K562 (cell line): ENCODE results near the gene GSKIP. TPM values are rescaled to one million over a fixed set of nuclear protein-coding genes. Genes with fewer than 3 reads are reported as not detected.

Source experiments
- ATAC-seq: fragments of 200-7000 bp; cut with Tn5 transposase; 3 replicates; pipeline ENCODE4 v1.9.1; 2020; ENCODE audit warnings: moderate library complexity
- BruUV-seq: library from RNA; stranded (reverse); fragments of 400-500 nt; replicated peaks from 2 replicates; lab custom pipeline; 2021; lab: Mats Ljungman, UMichigan
- CTCF ChIA-PET: fragments of 300-600 bp; formaldehyde crosslinking; extraction: SDS; loops from one replicate; lab custom pipeline; 2021; ENCODE audit warnings: low intra/inter-chr PET ratio; lab: Yijun Ruan, JAX
- POLR2A ChIA-PET: fragments of 300-600, 350-650 bp; sonication (Branson Sonifier 250); formaldehyde crosslinking; extraction: SDS; loops from one replicate; lab custom pipeline; 2021; ENCODE audit warnings: antibody characterized with exemption, inconsistent platforms; lab: Yijun Ruan, JAX
- DNase-seq, 4 experiments: peaks; one replicate each; pipeline versions ENCODE4 v3.0.0 to v3.0.0-alpha.2; 2011 to 2018; ENCODE audit warnings: low spot score in 3 of 4, mixed read lengths in 3 of 4; ENCODE audit errors: extremely low read depth in 1 of 4
- FAIRE-seq: peaks from 2 replicates; lab custom pipeline; 2011; peaks lifted over from hg19 to GRCh38; lab: Jason Lieb, UNC
- H2AFZ ChIP-seq: 2 replicates; pipeline ENCODE4 v1.6.0; 2011; ENCODE audit warnings: low read depth, low read length, control low read depth, inconsistent platforms
- H3K27ac ChIP-seq: fragments of 200-600 bp; 3 replicates; pipeline ENCODE4 v1.8.0; 2011; ENCODE audit warnings: low read depth, mild to moderate bottlenecking, control low read depth, inconsistent platforms, low read length, moderate library complexity, mixed read lengths; ENCODE audit errors: extremely low read depth
- H3K27me3 ChIP-seq, 2 experiments: fragments of 300-600 bp in 1 of 2; 2 replicates in 1 of 2; 3 replicates in 1 of 2; pipeline versions ENCODE4 v1.6.0 to v1.8.0; 2011; ENCODE audit warnings: inconsistent platforms in 2 of 2, low read length in 2 of 2, mild to moderate bottlenecking in 1 of 2, mixed read lengths in 1 of 2, moderate library complexity in 1 of 2; ENCODE audit not compliant: control insufficient read depth in 2 of 2, insufficient read depth in 2 of 2
- H3K36me3 ChIP-seq: fragments of 300-600 bp; 3 replicates; pipeline ENCODE4 v1.8.0; 2011; ENCODE audit warnings: mild to moderate bottlenecking, low read length, inconsistent platforms; ENCODE audit not compliant: control insufficient read depth, insufficient read depth
- H3K4me1 ChIP-seq, 2 experiments: fragments of 200-600 bp in 1 of 2; replicated peaks in 1 of 2; 2 replicates in 1 of 2; 3 replicates in 1 of 2; pipeline versions ENCODE4 v1.5.1 to v1.8.0; 2011; ENCODE audit warnings: inconsistent platforms in 2 of 2, low read length in 2 of 2, mild to moderate bottlenecking in 1 of 2, mixed read lengths in 1 of 2, moderate library complexity in 1 of 2; ENCODE audit not compliant: control insufficient read depth in 2 of 2, insufficient read depth in 2 of 2
- H3K4me2 ChIP-seq: 2 replicates; pipeline ENCODE4 v1.6.1; 2011; ENCODE audit warnings: low read length, control low read depth, inconsistent platforms, mixed read lengths; ENCODE audit not compliant: insufficient read depth
- H3K4me3 ChIP-seq: fragments of 200-600 bp; sonication (generic), shearing (Covaris generic); 2 replicates; pipeline ENCODE4 v1.5.1; 2016; ENCODE audit warnings: control low read depth, inconsistent platforms
- H3K79me2 ChIP-seq: fragments of 200-600 bp; 3 replicates; pipeline ENCODE4 v1.8.0; 2011; ENCODE audit warnings: low read length, inconsistent platforms; ENCODE audit not compliant: control insufficient read depth, insufficient read depth
- H3K9ac ChIP-seq, 2 experiments: 2 replicates each; pipeline versions ENCODE4 v1.6.0 to v1.6.1; 2011; ENCODE audit warnings: low read depth in 2 of 2, low read length in 2 of 2, control low read depth in 1 of 2, inconsistent platforms in 1 of 2, mild to moderate bottlenecking in 1 of 2, mixed read lengths in 1 of 2; ENCODE audit not compliant: insufficient read depth in 1 of 2
- H3K9me1 ChIP-seq: one replicate; pipeline ENCODE4 v1.6.0; 2011; ENCODE audit warnings: inconsistent platforms, mild to moderate bottlenecking, low read length, moderate library complexity; ENCODE audit not compliant: control insufficient read depth, insufficient read depth
- H3K9me3 ChIP-seq: replicated peaks from 2 replicates; pipeline ENCODE4 v1.5.1; 2011; ENCODE audit warnings: low read depth, low read length, inconsistent platforms; ENCODE audit not compliant: control insufficient read depth, insufficient read depth
- H4K20me1 ChIP-seq: replicated peaks from 2 replicates; pipeline ENCODE4 v1.6.1; 2011; ENCODE audit warnings: low read length, inconsistent platforms, mixed read lengths; ENCODE audit not compliant: control insufficient read depth, insufficient read depth
- BCL6 ChIP-seq: fragments of 250-450 bp; sonication (Bioruptor Pico); IDR thresholded peaks from 2 replicates; pipeline ENCODE4 v1.4.0; 2020
- CBX3 ChIP-seq, 2 experiments: IDR thresholded peaks; 1 replicate in 1 of 2; 2 replicates in 1 of 2; pipeline ENCODE4 v1.6.1; 2012; ENCODE audit warnings: inconsistent platforms in 2 of 2, low read length in 2 of 2, borderline replicate concordance in 1 of 2, control low read depth in 1 of 2
- CSDE1 ChIP-seq, 2 experiments: fragments of 450-650 bp; IDR thresholded peaks; 2 replicates each; pipeline ENCODE4 v1.6.1; 2016; ENCODE audit warnings: mild to moderate bottlenecking in 1 of 2
- MGA ChIP-seq: fragments of 450-650 bp; IDR thresholded peaks from 2 replicates; pipeline ENCODE4 v1.6.1; 2016; ENCODE audit warnings: mild to moderate bottlenecking, moderate library complexity
- TSHZ1 ChIP-seq: fragments of 250-450 bp; sonication (Bioruptor Pico); IDR thresholded peaks from 2 replicates; pipeline ENCODE4 v1.4.0; 2020; ENCODE audit warnings: mild to moderate bottlenecking, moderate library complexity
- WGBS: fragments of 100-300 bp; shearing (Covaris generic); methylation state at CpG from one replicate; pipeline ENCODE4 v1.1.6; 2016; ENCODE audit warnings: low coverage, mixed read lengths; ENCODE audit not compliant: insufficient coverage; ENCODE audit errors: missing lambda C conversion rate; 5-methylcytosine and 5-hydroxymethylcytosine counted together
- in situ Hi-C: fragments of 300-500 bp; cut with MboI; formaldehyde crosslinking; loops from 4 replicates; pipeline ENCODE4 v1.15.0; 2018; ENCODE audit warnings: inconsistent platforms, mixed read lengths
- intact Hi-C: fragments of 100-400 bp; cut with micrococcal nuclease; formaldehyde crosslinking; loops from 2 replicates; pipeline ENCODE4 v1.14.2; 2022
- polyA plus RNA-seq, 8 experiments: library from polyadenylated mRNA; depleted of rRNA in 4 of 8; stranded (reverse) in 5 of 8; unstranded in 3 of 8; fragments of >200 nt; fragmentation: Nextera tagmentation in 2 of 8; fragmentation: Illumina TruSeq in 1 of 8; extraction: Ambion mirVana in 2 of 8; extraction: Trizol in 1 of 8; gene quantifications; 2 replicates each; pipeline versions ENCODE4 v1.2.1 to v1.2.3, GENCODE V29; 2011 to 2014; ENCODE audit warnings: inconsistent platforms in 1 of 8, missing spikeins in 1 of 8
- total RNA-seq, 7 experiments: library from RNA; depleted of rRNA in 6 of 7; stranded (reverse); fragments of >200 nt in 6 of 7; fragmentation: Illumina TruSeq in 2 of 7; extraction: Trizol in 2 of 7; gene quantifications; 2 replicates each; pipeline versions ENCODE4 v1.2.1 to v1.2.3, GENCODE V29; 2011 to 2021; ENCODE audit warnings: low replicate concordance in 1 of 7

The GSKIP gene
- total and polyA plus RNA-seq, 9 of the 15 experiments (the other 6 are each of a cell fraction or from before 2014, with no cell fraction given) = 12.9 to 58.9 (median 22.2) TPM

- no peak for TF ChIP-seq TSHZ1 (CRISPR knock-in tag)
- no peak for TF ChIP-seq CBX3 (IDR thresholded peaks at IDR 0.05; ENCODE audit: borderline replicate concordance in 1 of 2, low read length in 2 of 2)
Measured at GRCh38 chr14:96373538-96373937, 10.2 kb downstream of the GSKIP start (continued).

- no TSS peak for BruUV-seq
- no peak overlapping the region for H3K27ac ChIP-seq
- FAIRE-seq (no peak), DNase-seq (no peak)
- no peak overlapping the region for H2AFZ ChIP-seq
- H3K36me3 ChIP-seq = no peaks in the 10 kb centered on the region; the same call in 2 of the 3 replicates
- no peaks in the 10 kb centered on the region for H4K20me1 ChIP-seq
- 54% methylated on average over 3 of the region's 3 CpGs for WGBS
- no peak for TF ChIP-seq MGA
- TF ChIP-seq CSDE1 (IDR thresholded peaks at IDR 0.05) = no peak
- TF ChIP-seq BCL6 (CRISPR knock-in tag) = no peak
- TF ChIP-seq, all 486 proteins: peak for 0
- intact Hi-C loops = no loop called here
- in situ Hi-C loops = no loop called here
- no peak for ATAC-seq
- Histone ChIP-seq H3K9me3 (no peaks in the 10 kb centered on the region), H3K9ac (no peak overlapping the region), H3K27me3 (no peaks in the 10 kb centered on the region), H3K79me2 (peaks cover 12% of the 10 kb centered on the region; the same call in 2 of the 3 replicates), H3K4me3 (no peak overlapping the region), H3K9me1 (no peaks in the 10 kb centered on the region), H3K4me2 (no peak overlapping the region), H3K4me1 (no peaks in the 10 kb centered on the region)
- CTCF ChIA-PET = no interaction called here
- POLR2A ChIA-PET = no interaction called here
Measured at GRCh38 chr14:96376093-96376492, 12.8 kb downstream of the GSKIP start.
